HG03135 (cell line): ENCODE measurements around the gene GLOD5.
"Not testable (repeated sequence)": the region's sequence is repeated elsewhere in the genome, so short reads cannot be mapped to it uniquely, and the experiment has no call there.

Experiments
- ATAC-seq: cut with Tn5 transposase; IDR thresholded peaks from one replicate; pipeline ENCODE4 v1.9.1; 2021; ENCODE audit warnings: mild to moderate bottlenecking, moderate library complexity; ENCODE audit not compliant: unreplicated experiment

GLOD5 gene

GRCh38 chrX:48792219-48792618 lies 30.7 kb downstream of the GLOD5 start:
- ATAC-seq, result no peak

- ATAC-seq, result no peak
Observed at GRCh38 chrX:48793935-48794334, 32.4 kb downstream of the GLOD5 start.

- no peak for ATAC-seq
Observed at GRCh38 chrX:48794340-48794910, 32.9 kb downstream of the GLOD5 start.

- no peak for ATAC-seq
Observed at GRCh38 chrX:48794911-48795515, 33.5 kb downstream of the GLOD5 start.

GRCh38 chrX:48798318-48798717 lies 36.8 kb downstream of the GLOD5 start:
- ATAC-seq, result no peak

- no peak for ATAC-seq
Observed at GRCh38 chrX:48800574-48801279, 39.2 kb downstream of the GLOD5 start.

GRCh38 chrX:48801280-48802088 lies 39.9 kb downstream of the GLOD5 start, which contains the start of gene HDAC6:
Gene HDAC6, plus strand, starts transcription at chrX:48802067. Its CDS starts 626 bp downstream, at chrX:48802693.
- ATAC-seq, result peak; percentile 85

GRCh38 chrX:48802089-48802904 lies 40.8 kb downstream of the GLOD5 start:
- ATAC-seq, result peak; percentile 44

- no peak for ATAC-seq
Observed at GRCh38 chrX:48802905-48803200, 41.3 kb downstream of the GLOD5 start.

GRCh38 chrX:48806081-48806480 lies 44.5 kb downstream of the GLOD5 start:
- ATAC-seq, result no peak

- ATAC-seq, result no peak
Observed at GRCh38 chrX:48813644-48814043, 52.1 kb downstream of the GLOD5 start.

GRCh38 chrX:48814722-48815121 lies 53.2 kb downstream of the GLOD5 start:
- no peak for ATAC-seq

- no peak for ATAC-seq
Observed at GRCh38 chrX:48815266-48815665, 53.7 kb downstream of the GLOD5 start.

GRCh38 chrX:48816014-48816810 lies 54.7 kb downstream of the GLOD5 start:
- ATAC-seq, result no peak

- ATAC-seq, result no peak
Observed at GRCh38 chrX:48818098-48818497, 56.6 kb downstream of the GLOD5 start.

GRCh38 chrX:48818866-48819265 lies 57.3 kb downstream of the GLOD5 start:
- ATAC-seq, result no peak

GRCh38 chrX:48819394-48819793 lies 57.8 kb downstream of the GLOD5 start:
- not testable (repeated sequence) for ATAC-seq

GRCh38 chrX:48823053-48823452 lies 61.5 kb downstream of the GLOD5 start:
- ATAC-seq, result no peak
